CD4-positive, alpha-beta memory T cell (primary cell): Measurements from ENCODE around the gene PYY. TPM values are rescaled to one million over a fixed set of nuclear protein-coding genes. Genes with fewer than 3 reads are reported as not detected.

Experiments
- CTCF ChIA-PET: fragments of 350-600 bp; sonication (Branson Sonifier 250); formaldehyde crosslinking; loops from one replicate; lab custom pipeline; 2021; ENCODE audit warnings: inconsistent platforms; ENCODE audit not compliant: partially characterized antibody; lab: Charles Lee
- POLR2A ChIA-PET: fragments of 350-600 bp; sonication (Branson Sonifier 250); formaldehyde crosslinking; loops from one replicate; lab custom pipeline; 2021; ENCODE audit not compliant: partially characterized antibody; lab: Charles Lee
- DNase-seq, 5 donors: peaks; one replicate each; pipeline versions ENCODE4 v3.0.0 to v3.0.0-alpha.2; 2020 to 2022; ENCODE audit warnings: mixed read lengths in 1 of 5
- H3K27ac ChIP-seq: one replicate; pipeline ENCODE4 v1.7.0; 2013; ENCODE audit warnings: low read depth, low read length
- H3K27me3 ChIP-seq: 2 replicates; pipeline ENCODE4 v1.7.0; 2013; ENCODE audit warnings: mild to moderate bottlenecking, low read length, moderate library complexity; ENCODE audit not compliant: insufficient read depth
- H3K36me3 ChIP-seq: 2 replicates; pipeline ENCODE4 v1.7.0; 2013; ENCODE audit warnings: mild to moderate bottlenecking, low read length, moderate library complexity; ENCODE audit not compliant: insufficient read depth
- H3K4me1 ChIP-seq: 2 replicates; pipeline ENCODE4 v1.7.0; 2013; ENCODE audit warnings: mild to moderate bottlenecking, low read length, moderate library complexity; ENCODE audit not compliant: insufficient read depth
- H3K4me3 ChIP-seq, 2 donors: one replicate each; pipeline ENCODE4 v1.7.0; 2013; ENCODE audit warnings: low read length in 2 of 2, mild to moderate bottlenecking in 1 of 2
- H3K9me3 ChIP-seq, 2 donors: one replicate each; pipeline ENCODE4 v1.7.0; 2013; ENCODE audit warnings: low read length in 2 of 2, control low read depth in 1 of 2; ENCODE audit not compliant: control insufficient read depth in 1 of 2
- H3K27ac Mint-ChIP-seq, 7 donors: one replicate each; pipeline ENCODE4 v1.8.0; 2020 to 2021; ENCODE audit warnings: mixed read lengths in 7 of 7, mild to moderate bottlenecking in 6 of 7, inconsistent platforms in 3 of 7, moderate library complexity in 3 of 7
- H3K27me3 Mint-ChIP-seq, 2 donors: one replicate each; pipeline ENCODE4 v1.8.0; 2020 to 2021; ENCODE audit warnings: mixed read lengths in 2 of 2
- H3K36me3 Mint-ChIP-seq, 2 donors: one replicate each; pipeline ENCODE4 v1.8.0; 2020 to 2021; ENCODE audit warnings: mixed read lengths in 2 of 2, inconsistent platforms in 1 of 2, mild to moderate bottlenecking in 1 of 2
- H3K4me1 Mint-ChIP-seq, 4 donors: one replicate each; pipeline ENCODE4 v1.8.0; 2020 to 2021; ENCODE audit warnings: mixed read lengths in 4 of 4, mild to moderate bottlenecking in 1 of 4
- H3K4me3 Mint-ChIP-seq, 8 donors: one replicate each; pipeline ENCODE4 v1.8.0; 2020 to 2021; ENCODE audit warnings: mixed read lengths in 8 of 8, mild to moderate bottlenecking in 7 of 8, moderate library complexity in 6 of 8, inconsistent platforms in 3 of 8
- H3K9me3 Mint-ChIP-seq, 8 donors: one replicate each; pipeline ENCODE4 v1.8.0; 2020 to 2021; ENCODE audit warnings: mixed read lengths in 8 of 8, mild to moderate bottlenecking in 5 of 8, inconsistent platforms in 3 of 8, moderate library complexity in 1 of 8
- intact Hi-C: fragments of 100-400 bp; cut with micrococcal nuclease; formaldehyde crosslinking; loops from one replicate; pipeline ENCODE4 v1.15.1; 2023
- polyA plus RNA-seq, 2 donors: library from polyadenylated mRNA; unstranded; fragments of 300-500 nt; fragmentation: Illumina TruSeq; gene quantifications; one replicate each; pipeline ENCODE4 v1.2.3, GENCODE V29; 2021
- total RNA-seq, 2 experiments: library from RNA; stranded (reverse); gene quantifications; one replicate each; pipeline ENCODE4 v1.2.3, GENCODE V29; 2021

Gene PYY
- total and polyA plus RNA-seq, 4 experiments from 2014 or later, result not detected

- Histone ChIP-seq H3K4me1 (peaks cover 7% of the 10 kb centered on the region), H3K27ac (no peak overlapping the region), H3K27me3 (peaks cover 28% of the 10 kb centered on the region), H3K4me3 (no peak overlapping the region), H3K36me3 (no peaks in the 10 kb centered on the region), H3K9me3 (no peaks in the 10 kb centered on the region)
- Mint-ChIP-seq H3K4me1 (peaks cover 0 to 12% (median 3%) of the 10 kb centered on the region in 4 donors), H3K4me3 (no peak overlapping the region), H3K27me3 (peaks cover 20 to 35% of the 10 kb centered on the region in 2 donors), H3K36me3 (no peaks in the 10 kb centered on the region), H3K9me3 (no peaks in the 10 kb centered on the region), H3K27ac (peak overlapping the region in 1 of 7 donors; percentile 53)
- ChIA-PET POLR2A (no interaction called here), CTCF (interaction anchor here (0.6 kb wide), 1 partner anchor 24 kb away, joined by 3 read pairs; no protein-coding TSS in a partner anchor)
- DNase-seq, result no peak
- intact Hi-C loops, result no loop called here
These were observed 32.7 kb upstream of the PYY start for GRCh38 chr17:43986225-43986981.

GRCh38 chr17:43984521-43984920 is 30.8 kb upstream of the PYY start:
- Histone ChIP-seq H3K36me3 (no peaks in the 10 kb centered on the region), H3K27me3 (peaks cover 28% of the 10 kb centered on the region), H3K27ac (no peak overlapping the region), H3K4me1 (peaks cover 7% of the 10 kb centered on the region), H3K4me3 (no peak overlapping the region), H3K9me3 (no peaks in the 10 kb centered on the region)
- Mint-ChIP-seq H3K27ac (no peak overlapping the region), H3K4me3 (peak overlapping the region in 3 of 8 donors; percentile 10 to 64 (median 22)), H3K9me3 (no peaks in the 10 kb centered on the region), H3K36me3 (no peaks in the 10 kb centered on the region), H3K4me1 (peaks cover 0 to 12% (median 3%) of the 10 kb centered on the region in 4 donors), H3K27me3 (peaks cover 24 to 37% of the 10 kb centered on the region in 2 donors)
- DNase-seq, result no peak
- CTCF ChIA-PET, result no interaction called here
- POLR2A ChIA-PET, result no interaction called here
- intact Hi-C loops, result no loop called here

GRCh38 chr17:43983515-43984411 is 30.0 kb upstream of the PYY start:
- no peaks in the 10 kb centered on the region for H3K9me3 ChIP-seq
- no peak for DNase-seq
- POLR2A ChIA-PET, result no interaction called here
- H3K4me1 ChIP-seq, result peaks cover 7% of the 10 kb centered on the region
- intact Hi-C loops, result no loop called here
- Mint-ChIP-seq H3K27ac (no peak overlapping the region), H3K9me3 (no peaks in the 10 kb centered on the region), H3K4me1 (peaks cover 0 to 12% (median 3%) of the 10 kb centered on the region in 4 donors), H3K36me3 (no peaks in the 10 kb centered on the region), H3K4me3 (peak overlapping the region in 4 of 8 donors; percentile 10 to 64 (median 48)), H3K27me3 (peaks cover 24 to 37% of the 10 kb centered on the region in 2 donors)
- no peak overlapping the region for H3K27ac ChIP-seq
- CTCF ChIA-PET, result interaction anchor here (0.6 to 0.9 kb wide), 2 partner anchors 9 to 57 kb away, joined by 3 read pairs; no protein-coding TSS in a partner anchor
- no peaks in the 10 kb centered on the region for H3K36me3 ChIP-seq
- peaks cover 32% of the 10 kb centered on the region for H3K27me3 ChIP-seq
- H3K4me3 ChIP-seq, result no peak overlapping the region

- ChIA-PET CTCF (interaction anchor here (0.9 kb wide), 1 partner anchor 58 kb away, joined by 3 read pairs; no protein-coding TSS in a partner anchor), POLR2A (no interaction called here)
- Mint-ChIP-seq H3K4me3 (peak overlapping the region in 4 of 8 donors; percentile 10 to 54 (median 41)), H3K36me3 (no peaks in the 10 kb centered on the region), H3K27ac (no peak overlapping the region), H3K9me3 (no peaks in the 10 kb centered on the region), H3K27me3 (peaks cover 22 to 40% of the 10 kb centered on the region in 2 donors), H3K4me1 (peaks cover 0 to 12% (median 3%) of the 10 kb centered on the region in 4 donors)
- no peak overlapping the region for H3K27ac ChIP-seq
- no peaks in the 10 kb centered on the region for H3K36me3 ChIP-seq
- intact Hi-C loops, result no loop called here
- no peak overlapping the region for H3K4me3 ChIP-seq
- H3K27me3 ChIP-seq, result peaks cover 32% of the 10 kb centered on the region
- DNase-seq, result no peak
- H3K9me3 ChIP-seq, result no peaks in the 10 kb centered on the region
- peaks cover 7% of the 10 kb centered on the region for H3K4me1 ChIP-seq
These were observed 29.4 kb upstream of the PYY start for GRCh38 chr17:43983196-43983514.

- DNase-seq, result no peak
- H3K27ac ChIP-seq, result no peak overlapping the region
- no peaks in the 10 kb centered on the region for H3K36me3 ChIP-seq
- H3K9me3 ChIP-seq, result no peaks in the 10 kb centered on the region
- CTCF ChIA-PET, result no interaction called here
- Mint-ChIP-seq H3K27me3 (peaks cover 25 to 36% of the 10 kb centered on the region in 2 donors), H3K4me1 (peaks cover 0 to 10% (median 3%) of the 10 kb centered on the region in 4 donors), H3K4me3 (peak overlapping the region in 2 of 8 donors; percentile 11 to 38), H3K9me3 (no peaks in the 10 kb centered on the region), H3K27ac (no peak overlapping the region), H3K36me3 (no peaks in the 10 kb centered on the region)
- H3K27me3 ChIP-seq, result peaks cover 32% of the 10 kb centered on the region
- no peak overlapping the region for H3K4me3 ChIP-seq
- peaks cover 7% of the 10 kb centered on the region for H3K4me1 ChIP-seq
- POLR2A ChIA-PET, result no interaction called here
- intact Hi-C loops, result no loop called here
These were observed 28.4 kb upstream of the PYY start for GRCh38 chr17:43982171-43982570.

GRCh38 chr17:43979671-43980070 is 25.9 kb upstream of the PYY start:
- no peak for DNase-seq
- peaks cover 0 to 8% (median 3%) of the 10 kb centered on the region in 4 donors for H3K4me1 Mint-ChIP-seq
- intact Hi-C loops, result no loop called here
- peaks cover 24 to 30% of the 10 kb centered on the region in 2 donors for H3K27me3 Mint-ChIP-seq
- H3K9me3 Mint-ChIP-seq, result no peaks in the 10 kb centered on the region
- H3K36me3 ChIP-seq, result no peaks in the 10 kb centered on the region
- H3K9me3 ChIP-seq, result no peaks in the 10 kb centered on the region
- no peak overlapping the region for H3K4me3 Mint-ChIP-seq
- CTCF ChIA-PET, result no interaction called here
- H3K27ac ChIP-seq, result no peak overlapping the region
- POLR2A ChIA-PET, result no interaction called here
- H3K4me1 ChIP-seq, result peaks cover 7% of the 10 kb centered on the region
- peaks cover 27% of the 10 kb centered on the region for H3K27me3 ChIP-seq
- no peak overlapping the region for H3K4me3 ChIP-seq
- no peaks in the 10 kb centered on the region for H3K36me3 Mint-ChIP-seq
- H3K27ac Mint-ChIP-seq, result no peak overlapping the region

GRCh38 chr17:43979011-43979410 is 25.3 kb upstream of the PYY start:
- Histone ChIP-seq H3K9me3 (no peaks in the 10 kb centered on the region), H3K4me3 (no peak overlapping the region), H3K4me1 (peaks cover 7% of the 10 kb centered on the region), H3K36me3 (no peaks in the 10 kb centered on the region), H3K27ac (no peak overlapping the region), H3K27me3 (peaks cover 22% of the 10 kb centered on the region)
- Mint-ChIP-seq H3K4me1 (peaks cover 0 to 8% (median 3%) of the 10 kb centered on the region in 4 donors), H3K9me3 (no peaks in the 10 kb centered on the region), H3K27ac (no peak overlapping the region), H3K4me3 (no peak overlapping the region), H3K27me3 (peaks cover 22 to 31% of the 10 kb centered on the region in 2 donors), H3K36me3 (no peaks in the 10 kb centered on the region)
- intact Hi-C loops, result no loop called here
- no peak for DNase-seq
- POLR2A ChIA-PET, result no interaction called here
- CTCF ChIA-PET, result no interaction called here
